Measurements from ENCODE around the gene TIPRL. TPM values are rescaled to one million over a fixed set of nuclear protein-coding genes. Genes with fewer than 3 reads are reported as not detected.

The TIPRL gene
- polyA plus RNA-seq, 1 of the 3 experiments (the other 2 are of a cell fraction): 16.4 TPM

- 95% methylated on average over 5 of the region's 5 CpGs for WGBS (ENCODE audit: low lambda C conversion rate)
- no peaks in the 10 kb centered on the region for H3K9me2 ChIP-seq
- H3K4me1 ChIP-seq (ENCODE audit: control insufficient read depth in 1 of 2, insufficient read depth in 2 of 2, low read depth in 1 of 2, low read length in 1 of 2): peaks cover 0 to 19% of the 10 kb centered on the region in 2 experiments; a peak in 1 of 4 replicates
- no peak overlapping the region for H3K4me2 ChIP-seq
- ChIA-PET POLR2A (no interaction called here), CTCF (interaction anchor here (2.0 kb wide), 1 partner anchor 11 kb away, joined by 6 read pairs; no protein-coding TSS in a partner anchor)
- no peak overlapping the region for H3K9ac ChIP-seq
- no peak for TF ChIP-seq PBX3 (IDR thresholded peaks at IDR 0.05)
- no peak overlapping the region for H2AFZ ChIP-seq (ENCODE audit: low read depth)
- H3K27ac ChIP-seq (ENCODE audit: low read depth in 2 of 2, low read length in 1 of 2): no peak overlapping the region
- DNase-seq: no peak
- H3K79me2 ChIP-seq (ENCODE audit: insufficient read depth): peaks cover 49% of the 10 kb centered on the region
- no peaks in the 10 kb centered on the region for H3K27me3 ChIP-seq (ENCODE audit: insufficient read depth)
- H3K9me3 ChIP-seq: no peaks in the 10 kb centered on the region
- peaks cover 34 to 69% of the 10 kb centered on the region in 2 experiments for H3K36me3 ChIP-seq (replicated peaks in 1 of 2; ENCODE audit: control insufficient read depth in 1 of 2, insufficient read depth in 2 of 2, low read length in 1 of 2)
- peaks cover 6% of the 10 kb centered on the region for H3F3A ChIP-seq (replicated peaks; ENCODE audit: insufficient read depth)
- H3K4me3 ChIP-seq (ENCODE audit: low read depth in 2 of 2, low read length in 1 of 2): no peak overlapping the region
- H4K20me1 ChIP-seq (ENCODE audit: insufficient read depth): no peaks in the 10 kb centered on the region
Observed at GRCh38 chr1:168246506-168246905, 67.7 kb downstream of the TIPRL start.

Small RNAs within 50 kb of the gene (small RNA-seq; reads per million reads assigned to genes)
- 0 to 1.1 (median 0) reads per million in 7 experiments for gene AL021397.1

Other genes with a start within 250 kb of the TIPRL start
- gene DCAF6, start 242.3 kb upstream of the TIPRL start, polyA plus RNA-seq (2012; rRNA removed): 31.3 and 46.1 TPM in 2 replicates
- gene MPC2, start 241.9 kb upstream of the TIPRL start, polyA plus RNA-seq (2012; rRNA removed): 15.9 and 21.0 TPM in 2 replicates
- 19.2 and 20.1 TPM in 2 replicates for gene GPR161, start 42.0 kb upstream of the TIPRL start, polyA plus RNA-seq (2012; rRNA removed)
- gene SFT2D2, start 47.0 kb downstream of the TIPRL start, polyA plus RNA-seq (2012; rRNA removed): 9.3 and 13.2 TPM in 2 replicates
- gene TBX19, start 101.9 kb downstream of the TIPRL start, polyA plus RNA-seq (2012; rRNA removed): 2.7 and 3.5 TPM in 2 replicates